HEK293 (cell line): ENCODE measurements around the gene SSBP3.

Experiments
- CTCF ChIA-PET: fragments of 350-600 bp; formaldehyde crosslinking; extraction: SDS; loops from one replicate; lab custom pipeline; 2021; ENCODE audit warnings: antibody characterized with exemption; lab: Yijun Ruan, JAX
- POLR2A ChIA-PET: fragments of 300-600 bp; formaldehyde crosslinking; extraction: SDS; loops from one replicate; lab custom pipeline; 2020; ENCODE audit warnings: antibody characterized with exemption, inconsistent platforms; lab: Yijun Ruan, JAX
- H3K27ac ChIP-seq: fragments of 200-500 bp; sonication (Bioruptor generic); 2 replicates; pipeline ENCODE4 v1.5.1; 2014; ENCODE audit warnings: low read depth, low read length, control low read depth, inconsistent platforms; ENCODE audit errors: extremely low read depth
- H3K36me3 ChIP-seq, 2 experiments: fragments of 200-500 bp in 1 of 2; sonication (Bioruptor generic) in 1 of 2; 1 replicate in 1 of 2; 2 replicates in 1 of 2; pipeline ENCODE4 v1.5.1; 2014 to 2017; ENCODE audit warnings: inconsistent platforms in 2 of 2, low read length in 2 of 2; ENCODE audit not compliant: control insufficient read depth in 2 of 2, insufficient read depth in 1 of 2
- H3K4me1 ChIP-seq: fragments of 200-500 bp; sonication (Bioruptor generic); 2 replicates; pipeline ENCODE4 v1.5.1; 2014; ENCODE audit warnings: mild to moderate bottlenecking, low read length, inconsistent platforms; ENCODE audit not compliant: control insufficient read depth, insufficient read depth
- H3K4me3 ChIP-seq: 2 replicates; pipeline ENCODE4 v1.5.1; 2011; ENCODE audit warnings: low read depth, mild to moderate bottlenecking, control low read depth, low read length, moderate library complexity
- H3K9me3 ChIP-seq: fragments of 200-500 bp; sonication (Bioruptor generic); 2 replicates; pipeline ENCODE4 v1.5.1; 2014; ENCODE audit warnings: low read depth, low read length, inconsistent platforms; ENCODE audit not compliant: control insufficient read depth, insufficient read depth
- FEZF1 ChIP-seq: fragments of 450-650 bp; formaldehyde crosslinking; IDR thresholded peaks from 2 replicates; pipeline ENCODE4 v1.5.1; 2016; ENCODE audit warnings: missing biosample characterization, missing genetic modification characterization
- HOXA7 ChIP-seq: sonication (generic); formaldehyde crosslinking; IDR thresholded peaks from 2 replicates; pipeline ENCODE4 v1.8.1; 2022; ENCODE audit warnings: missing genetic modification reagents, borderline replicate concordance
- KLF16 ChIP-seq: fragments of 450-650 bp; formaldehyde crosslinking; IDR thresholded peaks from 2 replicates; pipeline ENCODE4 v1.5.1; 2017; ENCODE audit warnings: missing biosample characterization, missing genetic modification characterization
- REST ChIP-seq: fragments of 450-650 bp; formaldehyde crosslinking; IDR thresholded peaks from 2 replicates; pipeline ENCODE4 v1.5.1; 2016; ENCODE audit warnings: missing biosample characterization, missing genetic modification characterization
- YY1 ChIP-seq: fragments of 450-650 bp; formaldehyde crosslinking; IDR thresholded peaks from 2 replicates; pipeline ENCODE4 v1.5.1; 2018; ENCODE audit warnings: missing biosample characterization, missing genetic modification characterization
- ZBTB8A ChIP-seq: fragments of 450-650 bp; formaldehyde crosslinking; IDR thresholded peaks from 2 replicates; pipeline ENCODE4 v1.5.1; 2016; ENCODE audit warnings: missing biosample characterization, missing genetic modification characterization
- ZFP3 ChIP-seq: fragments of 450-650 bp; formaldehyde crosslinking; IDR thresholded peaks from 2 replicates; pipeline ENCODE4 v1.5.1; 2016; ENCODE audit warnings: low read depth, missing biosample characterization, missing genetic modification characterization
- ZNF366 ChIP-seq: fragments of 450-650 bp; formaldehyde crosslinking; conservative IDR thresholded peaks from 2 replicates; pipeline ENCODE4 v1.5.1; 2016; ENCODE audit warnings: missing biosample characterization, missing genetic modification characterization
- ZNF560 ChIP-seq: fragments of 450-650 bp; formaldehyde crosslinking; IDR thresholded peaks from 2 replicates; pipeline ENCODE4 v1.5.1; 2017; ENCODE audit warnings: missing biosample characterization, missing genetic modification characterization, borderline replicate concordance
- ZNF701 ChIP-seq: fragments of 450-650 bp; formaldehyde crosslinking; IDR thresholded peaks from 2 replicates; pipeline ENCODE4 v1.5.1; 2016; ENCODE audit warnings: missing biosample characterization, missing genetic modification characterization
- TF ChIP-seq, protein P1 (sequence below): fragments of 450-650 bp; formaldehyde crosslinking; IDR thresholded peaks from 2 replicates; pipeline ENCODE4 v1.5.1; 2016; ENCODE audit warnings: missing biosample characterization, missing genetic modification characterization
- TF ChIP-seq, protein P2 (sequence below): fragments of 450-650 bp; formaldehyde crosslinking; IDR thresholded peaks from 2 replicates; pipeline ENCODE4 v1.5.1; 2016; ENCODE audit warnings: missing biosample characterization, missing genetic modification characterization
- TF ChIP-seq, protein P3 (sequence below): fragments of 450-650 bp; formaldehyde crosslinking; IDR thresholded peaks from 2 replicates; pipeline ENCODE4 v1.5.1; 2016; ENCODE audit warnings: missing biosample characterization, missing genetic modification characterization

Gene SSBP3

DNA sequence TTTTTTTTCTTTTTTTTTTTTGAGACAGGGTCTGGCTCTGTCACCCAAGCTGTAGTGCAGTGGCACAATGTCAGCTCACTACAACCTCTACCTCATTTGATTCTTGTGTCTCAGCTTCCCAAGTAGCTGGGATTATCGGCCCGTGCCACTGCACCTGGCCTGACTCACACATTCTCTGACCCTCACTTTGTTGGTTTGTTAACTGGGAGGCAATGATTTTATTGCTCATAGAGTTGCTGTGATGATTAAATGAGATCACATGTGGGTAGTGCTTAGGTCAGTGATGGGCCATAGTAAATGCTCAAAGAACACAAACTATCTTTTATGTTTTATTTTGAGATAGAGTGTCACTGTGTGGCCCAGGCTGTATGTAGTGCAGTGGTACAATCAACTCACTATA, 47.3 kb upstream of the SSBP3 start:
- CTCF ChIA-PET = interaction anchor here (0.7 kb wide), 1 partner anchor 121 kb away, joined by 4 read pairs; no protein-coding TSS in a partner anchor

More for the DNA sequence above, 47.3 kb upstream of the SSBP3 start:
- Histone ChIP-seq H3K9me3 (no peaks in the 10 kb centered on the region), H3K4me1 (no peaks in the 10 kb centered on the region), H3K27ac (no peak overlapping the region), H3K4me3 (no peak overlapping the region), H3K36me3 (no peaks in the 10 kb centered on the region)
- POLR2A ChIA-PET = no interaction called here
- TF ChIP-seq, protein P1, sequence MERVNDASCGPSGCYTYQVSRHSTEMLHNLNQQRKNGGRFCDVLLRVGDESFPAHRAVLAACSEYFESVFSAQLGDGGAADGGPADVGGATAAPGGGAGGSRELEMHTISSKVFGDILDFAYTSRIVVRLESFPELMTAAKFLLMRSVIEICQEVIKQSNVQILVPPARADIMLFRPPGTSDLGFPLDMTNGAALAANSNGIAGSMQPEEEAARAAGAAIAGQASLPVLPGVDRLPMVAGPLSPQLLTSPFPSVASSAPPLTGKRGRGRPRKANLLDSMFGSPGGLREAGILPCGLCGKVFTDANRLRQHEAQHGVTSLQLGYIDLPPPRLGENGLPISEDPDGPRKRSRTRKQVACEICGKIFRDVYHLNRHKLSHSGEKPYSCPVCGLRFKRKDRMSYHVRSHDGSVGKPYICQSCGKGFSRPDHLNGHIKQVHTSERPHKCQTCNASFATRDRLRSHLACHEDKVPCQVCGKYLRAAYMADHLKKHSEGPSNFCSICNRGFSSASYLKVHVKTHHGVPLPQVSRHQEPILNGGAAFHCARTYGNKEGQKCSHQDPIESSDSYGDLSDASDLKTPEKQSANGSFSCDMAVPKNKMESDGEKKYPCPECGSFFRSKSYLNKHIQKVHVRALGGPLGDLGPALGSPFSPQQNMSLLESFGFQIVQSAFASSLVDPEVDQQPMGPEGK = no peak
- TF ChIP-seq HOXA7 (CRISPR knock-in tag) = no peak
- TF ChIP-seq ZBTB8A (tag by site-specific recombination) = no peak
- no peak for TF ChIP-seq FEZF1
- TF ChIP-seq, protein P2, sequence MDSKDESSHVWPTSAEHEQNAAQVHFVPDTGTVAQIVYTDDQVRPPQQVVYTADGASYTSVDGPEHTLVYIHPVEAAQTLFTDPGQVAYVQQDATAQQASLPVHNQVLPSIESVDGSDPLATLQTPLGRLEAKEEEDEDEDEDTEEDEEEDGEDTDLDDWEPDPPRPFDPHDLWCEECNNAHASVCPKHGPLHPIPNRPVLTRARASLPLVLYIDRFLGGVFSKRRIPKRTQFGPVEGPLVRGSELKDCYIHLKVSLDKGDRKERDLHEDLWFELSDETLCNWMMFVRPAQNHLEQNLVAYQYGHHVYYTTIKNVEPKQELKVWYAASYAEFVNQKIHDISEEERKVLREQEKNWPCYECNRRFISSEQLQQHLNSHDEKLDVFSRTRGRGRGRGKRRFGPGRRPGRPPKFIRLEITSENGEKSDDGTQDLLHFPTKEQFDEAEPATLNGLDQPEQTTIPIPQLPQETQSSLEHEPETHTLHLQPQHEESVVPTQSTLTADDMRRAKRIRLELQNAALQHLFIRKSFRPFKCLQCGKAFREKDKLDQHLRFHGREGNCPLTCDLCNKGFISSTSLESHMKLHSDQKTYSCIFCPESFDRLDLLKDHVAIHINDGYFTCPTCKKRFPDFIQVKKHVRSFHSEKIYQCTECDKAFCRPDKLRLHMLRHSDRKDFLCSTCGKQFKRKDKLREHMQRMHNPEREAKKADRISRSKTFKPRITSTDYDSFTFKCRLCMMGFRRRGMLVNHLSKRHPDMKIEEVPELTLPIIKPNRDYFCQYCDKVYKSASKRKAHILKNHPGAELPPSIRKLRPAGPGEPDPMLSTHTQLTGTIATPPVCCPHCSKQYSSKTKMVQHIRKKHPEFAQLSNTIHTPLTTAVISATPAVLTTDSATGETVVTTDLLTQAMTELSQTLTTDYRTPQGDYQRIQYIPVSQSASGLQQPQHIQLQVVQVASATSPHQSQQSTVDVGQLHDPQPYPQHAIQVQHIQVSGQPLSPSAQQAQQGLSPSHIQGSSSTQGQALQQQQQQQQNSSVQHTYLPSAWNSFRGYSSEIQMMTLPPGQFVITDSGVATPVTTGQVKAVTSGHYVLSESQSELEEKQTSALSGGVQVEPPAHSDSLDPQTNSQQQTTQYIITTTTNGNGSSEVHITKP (tag by site-specific recombination) = no peak
- no peak for TF ChIP-seq YY1 (tag by site-specific recombination)
- TF ChIP-seq KLF16 (tag by site-specific recombination) = no peak
- no peak for TF ChIP-seq ZNF701 (tag by site-specific recombination)
- no peak for TF ChIP-seq ZNF560 (tag by site-specific recombination)
- TF ChIP-seq REST = no peak
- TF ChIP-seq, protein P3, sequence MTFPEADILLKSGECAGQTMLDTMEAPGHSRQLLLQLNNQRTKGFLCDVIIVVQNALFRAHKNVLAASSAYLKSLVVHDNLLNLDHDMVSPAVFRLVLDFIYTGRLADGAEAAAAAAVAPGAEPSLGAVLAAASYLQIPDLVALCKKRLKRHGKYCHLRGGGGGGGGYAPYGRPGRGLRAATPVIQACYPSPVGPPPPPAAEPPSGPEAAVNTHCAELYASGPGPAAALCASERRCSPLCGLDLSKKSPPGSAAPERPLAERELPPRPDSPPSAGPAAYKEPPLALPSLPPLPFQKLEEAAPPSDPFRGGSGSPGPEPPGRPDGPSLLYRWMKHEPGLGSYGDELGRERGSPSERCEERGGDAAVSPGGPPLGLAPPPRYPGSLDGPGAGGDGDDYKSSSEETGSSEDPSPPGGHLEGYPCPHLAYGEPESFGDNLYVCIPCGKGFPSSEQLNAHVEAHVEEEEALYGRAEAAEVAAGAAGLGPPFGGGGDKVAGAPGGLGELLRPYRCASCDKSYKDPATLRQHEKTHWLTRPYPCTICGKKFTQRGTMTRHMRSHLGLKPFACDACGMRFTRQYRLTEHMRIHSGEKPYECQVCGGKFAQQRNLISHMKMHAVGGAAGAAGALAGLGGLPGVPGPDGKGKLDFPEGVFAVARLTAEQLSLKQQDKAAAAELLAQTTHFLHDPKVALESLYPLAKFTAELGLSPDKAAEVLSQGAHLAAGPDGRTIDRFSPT (tag by site-specific recombination) = no peak
- no peak for TF ChIP-seq ZNF366
- TF ChIP-seq ZFP3 (tag by site-specific recombination) = no peak
